Measurements from ENCODE around the gene WRNIP1.

The WRNIP1 gene

GRCh38 chr6:2803731-2804429 is 38.7 kb downstream of the WRNIP1 start:
- Histone ChIP-seq H3K9me3 (ENCODE audit: control insufficient read depth, low read length) (no peaks in the 10 kb centered on the region), H3K4me3 (ENCODE audit: insufficient read depth, low read depth, low read length, poor library complexity, severe bottlenecking) (no peak overlapping the region), H3K36me3 (ENCODE audit: control insufficient read depth, insufficient read depth, low read length) (no peaks in the 10 kb centered on the region), H3K27ac (ENCODE audit: insufficient read depth, low read length, poor library complexity, severe bottlenecking) (no peak overlapping the region), H3K4me1 (ENCODE audit: control insufficient read depth, insufficient read depth, low read length, poor library complexity, severe bottlenecking) (no peaks in the 10 kb centered on the region), H3K27me3 (replicated peaks; ENCODE audit: control insufficient read depth, insufficient read depth, low read length, poor library complexity, severe bottlenecking) (no peaks in the 10 kb centered on the region)
- DNase-seq = no peak

- no peak for DNase-seq
- H3K27me3 ChIP-seq (replicated peaks; ENCODE audit: control insufficient read depth, insufficient read depth, low read length, poor library complexity, severe bottlenecking) = no peaks in the 10 kb centered on the region
- H3K9me3 ChIP-seq (ENCODE audit: control insufficient read depth, low read length) = no peaks in the 10 kb centered on the region
- no peak overlapping the region for H3K4me3 ChIP-seq (ENCODE audit: insufficient read depth, low read depth, low read length, poor library complexity, severe bottlenecking)
- H3K4me1 ChIP-seq (ENCODE audit: control insufficient read depth, insufficient read depth, low read length, poor library complexity, severe bottlenecking) = no peaks in the 10 kb centered on the region
- no peaks in the 10 kb centered on the region for H3K36me3 ChIP-seq (ENCODE audit: control insufficient read depth, insufficient read depth, low read length)
- H3K27ac ChIP-seq (ENCODE audit: insufficient read depth, low read length, poor library complexity, severe bottlenecking) = no peak overlapping the region
Observed at GRCh38 chr6:2804516-2804915, 39.3 kb downstream of the WRNIP1 start.

- Histone ChIP-seq H3K36me3 (ENCODE audit: control insufficient read depth, insufficient read depth, low read length) (no peaks in the 10 kb centered on the region), H3K4me1 (ENCODE audit: control insufficient read depth, insufficient read depth, low read length, poor library complexity, severe bottlenecking) (no peaks in the 10 kb centered on the region), H3K27me3 (replicated peaks; ENCODE audit: control insufficient read depth, insufficient read depth, low read length, poor library complexity, severe bottlenecking) (no peaks in the 10 kb centered on the region), H3K27ac (ENCODE audit: insufficient read depth, low read length, poor library complexity, severe bottlenecking) (no peak overlapping the region), H3K4me3 (ENCODE audit: insufficient read depth, low read depth, low read length, poor library complexity, severe bottlenecking) (no peak overlapping the region), H3K9me3 (ENCODE audit: control insufficient read depth, low read length) (no peaks in the 10 kb centered on the region)
- no peak for DNase-seq
Observed at GRCh38 chr6:2805031-2805430, 39.8 kb downstream of the WRNIP1 start.

- H3K27ac ChIP-seq (ENCODE audit: insufficient read depth, low read length, poor library complexity, severe bottlenecking) = no peak overlapping the region
- no peaks in the 10 kb centered on the region for H3K9me3 ChIP-seq (ENCODE audit: control insufficient read depth, low read length)
- no peaks in the 10 kb centered on the region for H3K4me1 ChIP-seq (ENCODE audit: control insufficient read depth, insufficient read depth, low read length, poor library complexity, severe bottlenecking)
- DNase-seq = no peak
- no peak overlapping the region for H3K4me3 ChIP-seq (ENCODE audit: insufficient read depth, low read depth, low read length, poor library complexity, severe bottlenecking)
- no peaks in the 10 kb centered on the region for H3K36me3 ChIP-seq (ENCODE audit: control insufficient read depth, insufficient read depth, low read length)
- no peaks in the 10 kb centered on the region for H3K27me3 ChIP-seq (replicated peaks; ENCODE audit: control insufficient read depth, insufficient read depth, low read length, poor library complexity, severe bottlenecking)
Observed at GRCh38 chr6:2806644-2807043, 41.5 kb downstream of the WRNIP1 start.

GRCh38 chr6:2807342-2808090 is 42.3 kb downstream of the WRNIP1 start:
- Histone ChIP-seq H3K36me3 (ENCODE audit: control insufficient read depth, insufficient read depth, low read length) (no peaks in the 10 kb centered on the region), H3K4me1 (ENCODE audit: control insufficient read depth, insufficient read depth, low read length, poor library complexity, severe bottlenecking) (no peaks in the 10 kb centered on the region), H3K4me3 (ENCODE audit: insufficient read depth, low read depth, low read length, poor library complexity, severe bottlenecking) (no peak overlapping the region), H3K9me3 (ENCODE audit: control insufficient read depth, low read length) (no peaks in the 10 kb centered on the region), H3K27ac (ENCODE audit: insufficient read depth, low read length, poor library complexity, severe bottlenecking) (no peak overlapping the region), H3K27me3 (replicated peaks; ENCODE audit: control insufficient read depth, insufficient read depth, low read length, poor library complexity, severe bottlenecking) (no peaks in the 10 kb centered on the region)
- DNase-seq = no peak

GRCh38 chr6:2809015-2809414 is 43.8 kb downstream of the WRNIP1 start:
- no peak for DNase-seq
- H3K36me3 ChIP-seq (ENCODE audit: control insufficient read depth, insufficient read depth, low read length) = no peaks in the 10 kb centered on the region
- H3K27ac ChIP-seq (ENCODE audit: insufficient read depth, low read length, poor library complexity, severe bottlenecking) = no peak overlapping the region
- no peaks in the 10 kb centered on the region for H3K27me3 ChIP-seq (replicated peaks; ENCODE audit: control insufficient read depth, insufficient read depth, low read length, poor library complexity, severe bottlenecking)
- H3K4me1 ChIP-seq (ENCODE audit: control insufficient read depth, insufficient read depth, low read length, poor library complexity, severe bottlenecking) = no peaks in the 10 kb centered on the region
- no peak overlapping the region for H3K4me3 ChIP-seq (ENCODE audit: insufficient read depth, low read depth, low read length, poor library complexity, severe bottlenecking)
- H3K9me3 ChIP-seq (ENCODE audit: control insufficient read depth, low read length) = no peaks in the 10 kb centered on the region

- no peak for DNase-seq
- Histone ChIP-seq H3K27me3 (replicated peaks; ENCODE audit: control insufficient read depth, insufficient read depth, low read length, poor library complexity, severe bottlenecking) (no peaks in the 10 kb centered on the region), H3K36me3 (ENCODE audit: control insufficient read depth, insufficient read depth, low read length) (no peaks in the 10 kb centered on the region), H3K4me3 (ENCODE audit: insufficient read depth, low read depth, low read length, poor library complexity, severe bottlenecking) (no peak overlapping the region), H3K4me1 (ENCODE audit: control insufficient read depth, insufficient read depth, low read length, poor library complexity, severe bottlenecking) (no peaks in the 10 kb centered on the region), H3K9me3 (ENCODE audit: control insufficient read depth, low read length) (no peaks in the 10 kb centered on the region), H3K27ac (ENCODE audit: insufficient read depth, low read length, poor library complexity, severe bottlenecking) (no peak overlapping the region)
Observed at GRCh38 chr6:2810092-2810671, 45.0 kb downstream of the WRNIP1 start.

GRCh38 chr6:2812695-2813094 is 47.5 kb downstream of the WRNIP1 start:
- no peak overlapping the region for H3K4me3 ChIP-seq (ENCODE audit: insufficient read depth, low read depth, low read length, poor library complexity, severe bottlenecking)
- no peaks in the 10 kb centered on the region for H3K36me3 ChIP-seq (ENCODE audit: control insufficient read depth, insufficient read depth, low read length)
- no peaks in the 10 kb centered on the region for H3K4me1 ChIP-seq (ENCODE audit: control insufficient read depth, insufficient read depth, low read length, poor library complexity, severe bottlenecking)
- H3K9me3 ChIP-seq (ENCODE audit: control insufficient read depth, low read length) = no peaks in the 10 kb centered on the region
- H3K27me3 ChIP-seq (replicated peaks; ENCODE audit: control insufficient read depth, insufficient read depth, low read length, poor library complexity, severe bottlenecking) = no peaks in the 10 kb centered on the region
- no peak for DNase-seq
- no peak overlapping the region for H3K27ac ChIP-seq (ENCODE audit: insufficient read depth, low read length, poor library complexity, severe bottlenecking)

- no peaks in the 10 kb centered on the region for H3K27me3 ChIP-seq (replicated peaks; ENCODE audit: control insufficient read depth, insufficient read depth, low read length, poor library complexity, severe bottlenecking)
- H3K4me1 ChIP-seq (ENCODE audit: control insufficient read depth, insufficient read depth, low read length, poor library complexity, severe bottlenecking) = no peaks in the 10 kb centered on the region
- H3K36me3 ChIP-seq (ENCODE audit: control insufficient read depth, insufficient read depth, low read length) = no peaks in the 10 kb centered on the region
- DNase-seq = no peak
- H3K4me3 ChIP-seq (ENCODE audit: insufficient read depth, low read depth, low read length, poor library complexity, severe bottlenecking) = no peak overlapping the region
- no peak overlapping the region for H3K27ac ChIP-seq (ENCODE audit: insufficient read depth, low read length, poor library complexity, severe bottlenecking)
- H3K9me3 ChIP-seq (ENCODE audit: control insufficient read depth, low read length) = no peaks in the 10 kb centered on the region
Observed at GRCh38 chr6:2816158-2816557, 51.0 kb downstream of the WRNIP1 start.

- Histone ChIP-seq H3K36me3 (ENCODE audit: control insufficient read depth, insufficient read depth, low read length) (no peaks in the 10 kb centered on the region), H3K4me1 (ENCODE audit: control insufficient read depth, insufficient read depth, low read length, poor library complexity, severe bottlenecking) (no peaks in the 10 kb centered on the region), H3K27ac (ENCODE audit: insufficient read depth, low read length, poor library complexity, severe bottlenecking) (no peak overlapping the region), H3K27me3 (replicated peaks; ENCODE audit: control insufficient read depth, insufficient read depth, low read length, poor library complexity, severe bottlenecking) (no peaks in the 10 kb centered on the region), H3K4me3 (ENCODE audit: insufficient read depth, low read depth, low read length, poor library complexity, severe bottlenecking) (no peak overlapping the region), H3K9me3 (ENCODE audit: control insufficient read depth, low read length) (no peaks in the 10 kb centered on the region)
- no peak for DNase-seq
Observed at GRCh38 chr6:2817903-2818443, 52.8 kb downstream of the WRNIP1 start.
